H1 (cell line): ENCODE data around the gene USF1. TPM values are rescaled to one million over a fixed set of nuclear protein-coding genes. Genes with fewer than 3 reads are reported as not detected.

Source experiments
- CTCF ChIA-PET: fragments of 300-600 bp; sonication (Branson Sonifier 250); formaldehyde crosslinking; loops from one replicate; lab custom pipeline; 2021; ENCODE audit not compliant: partially characterized antibody; lab: Charles Lee
- POLR2A ChIA-PET: fragments of 300-600 bp; sonication (Branson Sonifier 250); formaldehyde crosslinking; loops from one replicate; lab custom pipeline; 2021; ENCODE audit warnings: inconsistent platforms; ENCODE audit not compliant: partially characterized antibody; lab: Charles Lee
- DNase-seq, 2 experiments: peaks; one replicate each; pipeline versions ENCODE4 v3.0.0 to v3.0.0-alpha.2; 2010 to 2022; ENCODE audit warnings: low spot score in 2 of 2, low read depth in 1 of 2, mixed read lengths in 1 of 2
- FAIRE-seq: peaks from 2 replicates; lab custom pipeline; 2011; peaks lifted over from hg19 to GRCh38; lab: Jason Lieb, UNC
- H2AFZ ChIP-seq: 2 replicates; pipeline ENCODE4 v1.8.1; 2012; ENCODE audit warnings: low read length, inconsistent platforms
- H2AK5ac ChIP-seq: 2 replicates; pipeline ENCODE4 v1.6.1; 2013; ENCODE audit warnings: low read depth, low read length
- H2BK120ac ChIP-seq: replicated peaks from 2 replicates; pipeline ENCODE3; 2013; ENCODE audit warnings: low read depth, low read length, inconsistent platforms
- H2BK12ac ChIP-seq: 2 replicates; pipeline ENCODE4 v1.6.1; 2013; ENCODE audit warnings: low read depth, low read length
- H2BK15ac ChIP-seq: 2 replicates; pipeline ENCODE4 v1.6.1; 2013; ENCODE audit warnings: low read length
- H2BK20ac ChIP-seq: 2 replicates; pipeline ENCODE4 v1.6.1; 2013; ENCODE audit warnings: low read length
- H2BK5ac ChIP-seq: 2 replicates; pipeline ENCODE4 v1.6.1; 2013; ENCODE audit warnings: low read depth, low read length
- H3K14ac ChIP-seq: 2 replicates; pipeline ENCODE4 v1.6.1; 2013; ENCODE audit warnings: inconsistent platforms; ENCODE audit not compliant: insufficient read length
- H3K18ac ChIP-seq: 2 replicates; pipeline ENCODE4 v1.6.1; 2013; ENCODE audit warnings: low read length; ENCODE audit errors: extremely low read depth
- H3K23ac ChIP-seq: 2 replicates; pipeline ENCODE4 v1.6.1; 2013; ENCODE audit warnings: inconsistent platforms; ENCODE audit not compliant: insufficient read length
- H3K23me2 ChIP-seq: 2 replicates; pipeline ENCODE4 v1.6.1; 2013; ENCODE audit warnings: low read depth, low read length
- H3K27ac ChIP-seq: 2 replicates; pipeline ENCODE4 v1.6.1; 2011; ENCODE audit warnings: low read depth, low read length, inconsistent platforms
- H3K27me3 ChIP-seq, 4 experiments: replicated peaks in 1 of 4; 1 replicate in 1 of 4; 2 replicates in 3 of 4; pipeline versions ENCODE4 v1.6.1 to v1.8.1; 2011 to 2013; ENCODE audit warnings: low read length in 3 of 4, mild to moderate bottlenecking in 3 of 4, inconsistent platforms in 2 of 4, mixed read lengths in 2 of 4, moderate library complexity in 1 of 4; ENCODE audit not compliant: control insufficient read depth in 3 of 4, insufficient read depth in 3 of 4; ENCODE audit errors: extremely low read depth in 1 of 4
- H3K36me3 ChIP-seq, 4 experiments: 2 replicates each; pipeline versions ENCODE4 v1.6.1 to v1.8.1; 2011 to 2013; ENCODE audit warnings: mild to moderate bottlenecking in 4 of 4, low read length in 3 of 4, moderate library complexity in 2 of 4, control low read depth in 1 of 4, inconsistent platforms in 1 of 4; ENCODE audit not compliant: insufficient read depth in 4 of 4, control insufficient read depth in 2 of 4
- H3K4ac ChIP-seq: replicated peaks from 2 replicates; pipeline ENCODE3; 2013; ENCODE audit warnings: low read length, low read depth, mixed read lengths, inconsistent platforms; ENCODE audit not compliant: insufficient read length
- H3K4me1 ChIP-seq, 4 experiments: replicated peaks in 1 of 4; 1 replicate in 1 of 4; 2 replicates in 3 of 4; pipeline versions ENCODE4 v1.6.1 to v1.8.1; 2011 to 2013; ENCODE audit warnings: low read length in 3 of 4, inconsistent platforms in 2 of 4, mixed read lengths in 1 of 4; ENCODE audit not compliant: insufficient read depth in 4 of 4, control insufficient read depth in 3 of 4
- H3K4me2 ChIP-seq, 2 experiments: 2 replicates each; pipeline versions ENCODE4 v1.6.1 to v1.8.1; 2011 to 2013; ENCODE audit warnings: low read depth in 2 of 2, low read length in 2 of 2, control low read depth in 1 of 2, inconsistent platforms in 1 of 2, mild to moderate bottlenecking in 1 of 2; ENCODE audit not compliant: insufficient read depth in 1 of 2
- H3K4me3 ChIP-seq, 4 experiments: fragments of 200-600, 300-600 bp in 1 of 4; sonication (generic), shearing (Covaris generic), sonication (Bioruptor Twin) in 1 of 4; 2 replicates each; pipeline versions ENCODE4 v1.5.1 to v1.8.1; 2011 to 2016; ENCODE audit warnings: low read length in 4 of 4, low read depth in 3 of 4, control low read depth in 2 of 4, inconsistent platforms in 2 of 4, mild to moderate bottlenecking in 2 of 4, mixed read lengths in 1 of 4, moderate library complexity in 1 of 4; ENCODE audit not compliant: insufficient read depth in 2 of 4; ENCODE audit errors: extremely low read depth in 1 of 4
- H3K56ac ChIP-seq: replicated peaks from 2 replicates; pipeline ENCODE3; 2013; ENCODE audit warnings: low read depth, mild to moderate bottlenecking, mixed read lengths, low read length, inconsistent platforms; ENCODE audit not compliant: insufficient read length
- H3K79me1 ChIP-seq: 2 replicates; pipeline ENCODE4 v1.6.1; 2013; ENCODE audit warnings: low read depth, low read length, control low read depth
- H3K79me2 ChIP-seq, 2 experiments: 2 replicates each; pipeline versions ENCODE4 v1.6.1 to v1.8.1; 2012 to 2013; ENCODE audit warnings: low read length in 2 of 2, mild to moderate bottlenecking in 2 of 2, inconsistent platforms in 1 of 2; ENCODE audit not compliant: insufficient read depth in 2 of 2, control insufficient read depth in 1 of 2
- H3K9ac ChIP-seq, 4 experiments: replicated peaks in 1 of 4; 1 replicate in 1 of 4; 2 replicates in 3 of 4; pipeline versions ENCODE4 v1.6.1 to v1.8.1; 2011 to 2013; ENCODE audit warnings: low read depth in 3 of 4, low read length in 3 of 4, control low read depth in 2 of 4, mild to moderate bottlenecking in 2 of 4, moderate library complexity in 2 of 4, inconsistent platforms in 1 of 4; ENCODE audit errors: extremely low read depth in 1 of 4
- H3K9me3 ChIP-seq, 2 experiments: 2 replicates each; pipeline versions ENCODE4 v1.6.1 to v1.8.1; 2012 to 2013; ENCODE audit warnings: mild to moderate bottlenecking in 2 of 2, moderate library complexity in 2 of 2, control low read depth in 1 of 2, inconsistent platforms in 1 of 2, low read depth in 1 of 2, low read length in 1 of 2, mixed read lengths in 1 of 2; ENCODE audit not compliant: insufficient read depth in 2 of 2
- H4K20me1 ChIP-seq, 2 experiments: replicated peaks in 1 of 2; 2 replicates each; pipeline versions ENCODE3 to v1.8.1; 2011 to 2013; ENCODE audit warnings: inconsistent platforms in 2 of 2, low read length in 2 of 2, mild to moderate bottlenecking in 1 of 2; ENCODE audit not compliant: insufficient read depth in 2 of 2, control insufficient read depth in 1 of 2
- H4K5ac ChIP-seq: 2 replicates; pipeline ENCODE4 v1.6.1; 2013; ENCODE audit warnings: low read length, low read depth, mixed read lengths, inconsistent platforms; ENCODE audit not compliant: insufficient read length
- H4K8ac ChIP-seq: 2 replicates; pipeline ENCODE4 v1.8.0; 2013; ENCODE audit warnings: mild to moderate bottlenecking, moderate library complexity, low read length, inconsistent platforms; ENCODE audit not compliant: insufficient read depth; ENCODE audit errors: extremely low read depth
- H4K91ac ChIP-seq: replicated peaks from 2 replicates; pipeline ENCODE3; 2013; ENCODE audit warnings: low read length, mixed read lengths, inconsistent platforms; ENCODE audit not compliant: insufficient read length
- WGBS, 2 experiments: shearing (Covaris generic) in 1 of 2; methylation state at CpG; one replicate each; pipeline versions ENCODE4 v1.1.6 to v1.1.7; 2013 to 2015; ENCODE audit warnings: low lambda C conversion rate in 2 of 2, mixed read lengths in 2 of 2, inconsistent platforms in 1 of 2, low coverage in 1 of 2, missing lambda C conversion rate in 1 of 2; ENCODE audit not compliant: insufficient replicate concordance in 2 of 2, insufficient coverage in 1 of 2, insufficient read length in 1 of 2; ENCODE audit errors: extremely low coverage in 1 of 2, missing lambda C conversion rate in 1 of 2; 5-methylcytosine and 5-hydroxymethylcytosine counted together
- polyA plus RNA-seq, 7 experiments: library from polyadenylated mRNA; depleted of rRNA in 3 of 7; stranded (reverse) in 5 of 7; unstranded in 2 of 7; fragments of >200 nt in 5 of 7; fragments of 200-250 nt in 2 of 7; gene quantifications; 1 replicate in 5 of 7; 2 replicates in 1 of 7; 4 replicates in 1 of 7; pipeline versions ENCODE4 v1.2.1 to v1.2.3, GENCODE V29; 2011 to 2013; ENCODE audit warnings: missing spikeins in 2 of 7, mixed read lengths in 2 of 7
- total RNA-seq: library from RNA; stranded (reverse); fragmentation: NEBNext Ultra II Directional; extraction: Animal tissue kit (Norgen Biotek cat#: 25700); gene quantifications from 2 replicates; pipeline ENCODE4 v1.2.1, GENCODE V29; 2021

The USF1 gene
- total and polyA plus RNA-seq, 2 of the 8 experiments (the other 6 are each of a cell fraction or from before 2014, with no cell fraction given) = 45.7 to 68.9 TPM

DNA sequence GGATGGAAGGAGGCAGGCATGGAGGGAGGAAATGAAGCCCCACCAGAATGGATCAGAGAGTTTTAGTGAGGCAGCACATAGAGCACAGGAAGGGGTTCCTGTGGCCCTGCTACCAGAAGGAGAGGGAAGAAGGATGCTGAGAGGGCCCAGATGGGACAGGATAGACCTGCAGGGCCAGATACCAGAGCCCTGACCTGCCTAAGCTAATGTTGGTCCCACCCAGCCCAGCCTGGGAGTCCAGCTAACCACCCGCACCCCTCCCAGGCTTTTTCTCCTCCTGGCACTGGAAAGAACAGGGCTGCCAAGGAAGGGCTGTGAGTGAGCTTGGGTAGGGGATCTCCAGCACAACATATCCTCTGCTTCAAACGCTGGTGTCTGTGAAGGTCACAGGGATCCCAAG lies 36.7 kb upstream of the USF1 start:
- Histone ChIP-seq H3K4me3 (no peak overlapping the region), H4K5ac (no peak overlapping the region), H4K20me1 (no peaks in the 10 kb centered on the region), H2AFZ (no peak overlapping the region), H3K14ac (no peak overlapping the region), H3K27me3 (no peaks in the 10 kb centered on the region), H3K4me1 (peaks cover 0 to 6% (median 0%) of the 10 kb centered on the region in 4 experiments; a peak in 4 of 7 replicates), H2BK120ac (no peak overlapping the region), H3K79me1 (no peaks in the 10 kb centered on the region), H2BK15ac (no peak overlapping the region), H3K36me3 (no peaks in the 10 kb centered on the region), H4K91ac (no peak overlapping the region), H3K56ac (no peak overlapping the region), H2BK5ac (no peak overlapping the region), H4K8ac (no peak overlapping the region), H2BK20ac (no peak overlapping the region), H2AK5ac (no peak overlapping the region), H2BK12ac (no peak overlapping the region), H3K9me3 (no peaks in the 10 kb centered on the region), H3K18ac (no peak overlapping the region), H3K27ac (no peak overlapping the region), H3K4ac (no peak overlapping the region), H3K79me2 (no peaks in the 10 kb centered on the region), H3K9ac (no peak overlapping the region), H3K23ac (no peak overlapping the region), H3K4me2 (no peak overlapping the region), H3K23me2 (no peaks in the 10 kb centered on the region)
- CTCF ChIA-PET = interaction anchor here (1.0 to 17.8 kb wide), 4 partner anchors 10 to 55 kb away, joined by 3 to 282 read pairs (median 80); partner anchors contain the start of genes ARHGAP30 and KLHDC9
- FAIRE-seq (no peak), DNase-seq (no peak)
- POLR2A ChIA-PET = interaction anchor here (1.4 kb wide), 1 partner anchor 37 kb away, joined by 3 read pairs; the partner anchor contains the start of gene USF1
- 80% methylated on average over 2 of the region's 2 CpGs; no CpG with 5 or more reads in 1 of the 2 experiments for WGBS, 2 experiments
